ENCODE results near the gene ZNF765.
"Not testable (repeated sequence)": the region's sequence is repeated elsewhere in the genome, so short reads cannot be mapped to it uniquely, and the experiment has no call there.

ZNF765 gene

DNA sequence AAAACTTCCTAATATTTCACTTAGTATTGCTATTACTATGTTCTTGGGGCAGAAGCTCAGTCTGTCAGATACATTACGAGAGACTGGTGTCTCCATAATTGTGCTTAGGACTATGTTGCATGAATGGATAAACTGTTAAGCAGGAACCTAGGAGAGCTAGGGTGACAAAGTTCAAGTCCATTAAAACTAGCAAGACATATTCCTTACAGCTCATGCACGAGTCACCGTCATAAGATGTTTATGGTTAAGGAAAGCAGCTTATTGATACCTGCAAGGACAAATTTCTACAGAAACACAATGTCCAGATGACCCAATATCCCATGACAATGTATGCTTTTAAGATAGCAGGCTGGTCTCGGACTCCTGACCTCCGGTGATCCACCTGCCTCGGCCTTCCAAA, 66.9 kb downstream of the ZNF765 start:
- Histone ChIP-seq H3K4me2 (no peak overlapping the region), H3K27me3 (no peaks in the 10 kb centered on the region), H3K9ac (no peak overlapping the region), H3K36me3 (peaks cover 25% of the 10 kb centered on the region), H3K4me1 (no peaks in the 10 kb centered on the region), H3K4me3 (no peak overlapping the region), H4K20me1 (no peaks in the 10 kb centered on the region), H3K9me3 (peaks cover 57% of the 10 kb centered on the region), H3K27ac (no peak overlapping the region)
- no peak for TF ChIP-seq Cebpa-rat (IDR thresholded peaks at IDR 0.05)

DNA sequence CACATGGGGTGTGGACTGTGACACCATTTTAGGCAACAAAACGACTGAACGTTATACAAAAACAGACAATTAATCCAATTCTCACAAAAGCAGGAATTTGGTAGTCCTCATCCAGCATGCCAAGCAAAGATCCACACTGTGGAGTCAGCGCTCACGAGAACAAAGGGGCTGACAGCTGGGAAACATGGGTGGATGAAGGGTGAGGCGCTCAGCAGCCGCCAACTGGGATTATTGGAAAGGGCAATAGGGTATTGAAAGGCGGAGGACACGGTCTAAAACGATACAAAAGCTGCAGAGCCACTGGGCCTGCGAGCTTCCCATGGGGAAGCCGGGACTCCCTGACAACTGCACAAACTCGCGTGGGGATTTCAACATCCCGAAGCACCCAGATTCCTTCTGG, 67.9 kb downstream of the ZNF765 start:
- H3K4me1 ChIP-seq: no peaks in the 10 kb centered on the region
- no peaks in the 10 kb centered on the region for H3K27me3 ChIP-seq
- peaks cover 47% of the 10 kb centered on the region for H3K9me3 ChIP-seq
- peaks cover 15% of the 10 kb centered on the region; the same call in 1 of the 2 replicates for H3K36me3 ChIP-seq
- H3K4me3 ChIP-seq: no peak overlapping the region
- no peak overlapping the region for H3K27ac ChIP-seq
- no peak for TF ChIP-seq Cebpa-rat (IDR thresholded peaks at IDR 0.05)
- no peak overlapping the region for H3K4me2 ChIP-seq
- H3K9ac ChIP-seq: no peak overlapping the region
- H4K20me1 ChIP-seq: no peaks in the 10 kb centered on the region

DNA sequence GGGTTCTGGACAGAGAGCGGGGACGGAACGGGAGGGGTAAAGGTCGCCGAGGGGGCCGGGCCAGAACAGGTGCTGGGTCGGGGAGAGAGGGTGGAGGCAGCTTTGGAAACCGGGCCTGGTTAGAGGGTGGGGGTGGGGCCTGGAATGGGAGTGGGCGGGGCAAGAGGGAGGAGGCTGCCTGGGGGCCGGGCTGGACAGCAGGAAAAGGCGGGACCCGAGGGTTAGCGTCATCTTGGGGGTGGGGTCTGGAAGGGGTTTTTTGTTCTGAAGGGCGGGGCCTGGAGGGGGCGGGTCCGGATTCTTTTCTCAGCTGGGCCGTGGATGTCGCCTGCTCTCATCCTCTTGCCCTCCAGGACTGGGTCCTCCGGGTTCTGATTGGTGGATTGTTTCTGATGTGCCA, 68.3 kb downstream of the ZNF765 start:
- TF ChIP-seq Cebpa-rat (IDR thresholded peaks at IDR 0.05): no peak
- Histone ChIP-seq H4K20me1 (no peaks in the 10 kb centered on the region), H3K4me2 (no peak overlapping the region), H3K4me1 (peaks cover under 1% of the 10 kb centered on the region; the same call in 1 of the 2 replicates), H3K27ac (no peak overlapping the region), H3K9ac (no peak overlapping the region), H3K27me3 (no peaks in the 10 kb centered on the region), H3K9me3 (peaks cover 43% of the 10 kb centered on the region), H3K4me3 (no peak overlapping the region), H3K36me3 (peaks cover 11% of the 10 kb centered on the region; the same call in 1 of the 2 replicates)

DNA sequence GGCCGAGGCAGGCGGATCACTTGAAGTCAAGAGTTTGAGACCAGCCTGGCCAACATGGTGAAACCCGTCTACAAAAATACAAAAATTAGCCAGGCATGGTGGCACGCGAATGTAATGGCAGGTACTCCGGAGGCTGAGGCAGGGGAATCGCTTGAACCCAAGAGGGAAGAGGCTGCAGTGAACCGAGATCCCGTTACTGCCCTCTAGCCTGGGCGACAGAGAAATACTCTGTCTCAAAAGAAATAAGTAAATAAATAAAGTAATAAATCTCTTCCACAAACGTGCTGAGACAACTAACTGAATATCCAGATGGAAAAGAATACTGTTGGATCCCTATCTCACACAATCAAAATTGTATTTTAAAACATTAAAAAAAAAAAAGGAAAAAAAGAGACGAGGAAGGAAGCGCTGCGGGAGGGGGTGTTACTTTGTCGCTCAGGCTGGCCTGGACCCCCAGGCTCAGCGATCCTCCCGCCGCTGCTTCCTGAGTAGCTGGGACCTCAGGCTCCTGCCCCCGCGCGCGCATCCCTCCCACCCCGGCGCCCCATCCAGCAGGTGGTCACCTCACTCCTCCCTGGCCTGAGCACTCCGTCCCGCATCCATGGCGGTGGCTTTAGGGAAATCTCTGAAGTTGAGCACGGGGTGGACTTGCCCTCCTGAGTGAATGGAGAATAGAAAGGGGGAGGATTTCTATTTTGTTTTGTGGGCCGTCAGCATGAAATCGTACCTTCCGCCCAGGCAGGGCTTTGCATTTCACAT, 72.0 kb downstream of the ZNF765 start:
- Histone ChIP-seq H3K27me3 (no peaks in the 10 kb centered on the region), H4K20me1 (no peaks in the 10 kb centered on the region), H3K4me2 (peak overlapping the region; percentile 79), H3K9ac (peak overlapping the region; percentile 53; the same call in 1 of the 2 replicates), H3K4me3 (peak overlapping the region; percentile 85), H3K4me1 (peaks cover 5% of the 10 kb centered on the region; the same call in 1 of the 2 replicates), H3K27ac (no peak overlapping the region), H3K9me3 (peaks cover 39% of the 10 kb centered on the region), H3K36me3 (peaks cover 16% of the 10 kb centered on the region; the same call in 1 of the 2 replicates)
- TF ChIP-seq Cebpa-rat (IDR thresholded peaks at IDR 0.05): no peak

DNA sequence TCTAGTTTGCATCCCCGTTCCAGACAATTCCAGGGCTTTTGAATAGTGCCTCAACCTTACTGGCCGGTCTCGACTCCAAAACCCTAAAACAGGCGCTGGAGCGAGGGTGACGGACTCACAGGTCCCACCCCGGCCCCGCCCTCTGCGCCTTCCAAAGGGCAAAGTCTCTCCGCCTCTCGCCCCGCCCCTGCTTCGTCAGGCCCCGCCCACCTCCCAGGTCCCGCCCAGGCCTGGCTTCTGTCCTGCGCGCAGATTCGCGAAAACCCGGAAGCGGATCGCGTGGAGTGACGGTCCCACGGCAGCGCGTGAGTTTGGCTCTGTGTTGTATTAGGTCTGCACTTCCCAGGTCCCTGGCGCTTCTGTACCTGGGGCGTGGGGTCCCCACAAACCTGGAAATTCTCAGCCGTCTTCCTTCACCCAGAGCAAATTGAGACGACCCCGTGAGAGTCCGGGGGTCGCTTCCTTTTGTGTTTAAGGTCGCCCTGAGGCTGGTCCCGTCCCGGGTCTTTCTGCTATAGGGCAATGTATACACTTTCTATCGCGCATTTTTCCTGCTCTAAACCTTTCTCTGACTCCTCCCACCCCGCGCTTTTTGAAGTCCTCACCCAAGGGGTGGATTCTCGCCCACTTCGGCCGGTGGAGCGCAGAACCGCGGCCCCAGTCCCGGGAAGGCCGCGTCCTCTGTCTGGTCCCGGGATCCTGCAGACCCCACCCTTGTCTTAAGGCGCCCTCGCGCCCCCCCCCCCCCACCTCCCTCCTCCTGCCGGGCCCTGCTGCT, 72.7 kb downstream of the ZNF765 start, which contains the start of gene ZNF813:
Gene ZNF813 (plus strand): TSS at position 249 of the 778 bp plus-strand sequence. CDS start 16,090 bp downstream, outside the sequence.
- H3K27ac ChIP-seq: peak within 1 kb of the TSS; percentile 92
- no peak for TF ChIP-seq Cebpa-rat (IDR thresholded peaks at IDR 0.05)
- peak within 1 kb of the TSS; percentile 91 for H3K4me2 ChIP-seq
- peaks cover 45% of the 10 kb centered on the region for H3K9me3 ChIP-seq
- peaks cover 5% of the 10 kb centered on the region; the same call in 1 of the 2 replicates for H3K4me1 ChIP-seq
- peak within 1 kb of the TSS; percentile 92 for H3K9ac ChIP-seq
- peak within 1 kb of the TSS; percentile 85 for H3K4me3 ChIP-seq
- no peaks in the 10 kb centered on the region for H3K27me3 ChIP-seq
- H4K20me1 ChIP-seq: no peaks in the 10 kb centered on the region
- peaks cover 23% of the 10 kb centered on the region for H3K36me3 ChIP-seq

DNA sequence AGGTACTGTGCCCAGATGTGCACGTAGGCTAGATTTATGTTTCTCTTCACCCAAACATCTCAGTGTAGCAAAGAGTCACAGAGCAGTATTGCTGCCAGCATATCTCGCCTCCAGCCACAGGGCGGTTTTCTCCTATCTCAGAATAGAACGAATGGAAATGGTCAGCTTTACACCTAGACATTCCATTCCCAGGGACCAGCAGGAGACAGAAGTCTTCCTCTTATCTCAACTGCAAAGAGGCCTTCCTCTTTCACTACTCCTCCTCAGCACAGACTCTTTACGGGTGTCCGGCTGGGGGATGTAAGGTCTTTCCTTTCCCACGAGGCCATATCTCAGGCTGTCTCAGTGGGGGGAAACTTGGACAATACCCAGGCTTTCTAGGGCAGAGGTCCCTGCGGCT, 73.7 kb downstream of the ZNF765 start:
- Histone ChIP-seq H3K4me2 (peak overlapping the region; percentile 91), H3K36me3 (peaks cover 33% of the 10 kb centered on the region), H3K9me3 (peaks cover 45% of the 10 kb centered on the region), H3K4me3 (peak overlapping the region; percentile 85), H3K9ac (peak overlapping the region; percentile 92)
- H3K27ac ChIP-seq, H3K27me3 ChIP-seq, H4K20me1 ChIP-seq, H3K4me1 ChIP-seq: not testable (repeated sequence)

DNA sequence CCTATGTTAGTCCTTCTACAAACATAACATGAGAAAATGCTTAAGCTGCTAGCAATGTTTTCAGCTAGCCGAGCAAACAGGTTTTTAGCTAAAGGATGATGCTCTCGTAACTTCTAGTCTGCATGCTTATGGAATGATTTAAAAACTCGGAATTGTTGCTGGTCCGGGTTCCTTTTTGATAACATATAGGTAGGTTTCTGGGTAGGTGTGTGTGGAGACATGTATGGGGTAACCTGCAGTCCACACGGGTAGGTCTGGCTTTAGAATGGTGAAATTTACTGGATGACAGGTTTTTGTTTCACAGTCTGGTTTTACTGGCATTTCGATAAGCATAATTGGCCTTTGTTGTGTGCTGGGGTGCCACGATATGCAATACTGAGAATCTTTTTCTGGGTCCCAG, 77.0 kb downstream of the ZNF765 start:
- Histone ChIP-seq H3K9me3 (peaks cover 61% of the 10 kb centered on the region), H3K36me3 (peaks cover 63% of the 10 kb centered on the region), H3K27ac (no peak overlapping the region), H3K4me1 (peaks cover 9% of the 10 kb centered on the region; the same call in 1 of the 2 replicates), H3K4me3 (no peak overlapping the region), H3K4me2 (no peak overlapping the region), H3K27me3 (no peaks in the 10 kb centered on the region), H3K9ac (no peak overlapping the region), H4K20me1 (no peaks in the 10 kb centered on the region)
- TF ChIP-seq Cebpa-rat (IDR thresholded peaks at IDR 0.05): no peak

DNA sequence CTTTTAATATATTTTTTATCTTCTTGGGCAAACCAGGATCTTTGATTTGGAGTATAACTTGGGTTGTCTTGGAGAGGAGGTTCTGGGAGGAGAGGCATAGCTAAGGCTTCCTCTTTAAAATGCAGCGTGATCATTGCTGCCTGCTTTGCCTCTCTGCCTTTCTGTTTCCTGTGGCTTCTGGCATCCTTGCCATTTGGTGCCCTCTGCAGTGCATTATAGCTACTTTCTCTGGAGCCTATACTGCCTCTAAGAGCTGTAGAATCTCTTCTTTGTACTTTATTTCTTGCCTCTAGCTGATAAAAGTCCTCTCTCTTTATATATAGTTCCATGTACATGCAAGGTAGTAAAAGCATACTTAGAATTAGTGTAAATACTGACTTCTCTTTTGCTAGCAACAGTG, 79.9 kb downstream of the ZNF765 start:
- H4K20me1 ChIP-seq, H3K4me3 ChIP-seq, H3K27ac ChIP-seq, H3K4me2 ChIP-seq, H3K27me3 ChIP-seq, H3K4me1 ChIP-seq, H3K9ac ChIP-seq: not testable (repeated sequence)
- Histone ChIP-seq H3K9me3 (peaks cover 90% of the 10 kb centered on the region), H3K36me3 (peaks cover 93% of the 10 kb centered on the region)

DNA sequence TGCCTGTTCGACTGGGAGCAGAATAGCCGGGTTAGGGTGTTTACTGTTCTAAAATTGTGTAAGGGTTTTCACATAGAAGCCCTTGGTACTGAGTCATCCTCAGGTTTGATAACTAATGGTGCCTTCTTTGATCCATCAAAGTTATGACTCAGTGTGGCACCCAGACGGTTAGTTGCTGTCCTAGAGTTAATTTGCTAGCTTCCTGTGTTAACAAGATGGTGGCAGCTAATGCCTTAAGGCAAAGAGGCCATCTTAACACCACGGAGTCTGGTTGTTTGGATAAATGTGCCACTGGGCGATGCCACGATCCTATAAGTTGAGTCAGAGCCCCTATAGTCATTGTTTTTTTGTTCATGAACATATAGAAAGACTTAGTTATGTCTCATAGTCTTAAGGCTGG, 80.5 kb downstream of the ZNF765 start:
- not testable (repeated sequence) for H4K20me1 ChIP-seq, H3K4me1 ChIP-seq, H3K4me3 ChIP-seq, H3K27me3 ChIP-seq, H3K27ac ChIP-seq, H3K4me2 ChIP-seq, H3K9ac ChIP-seq
- H3K36me3 ChIP-seq: peaks cover 96% of the 10 kb centered on the region
- peaks cover 96% of the 10 kb centered on the region for H3K9me3 ChIP-seq
